ENCODE measurements around the gene RAPGEF5. TPM values are rescaled to one million over a fixed set of nuclear protein-coding genes. Genes with fewer than 3 reads are reported as not detected.

The RAPGEF5 gene
- total RNA-seq, 1 experiment from 2014 or later: 0.84 TPM

- peak; percentile 28 for DNase-seq (ENCODE audit: low read depth)
Measured at GRCh38 chr7:22350466-22351328, 6.3 kb downstream of the RAPGEF5 start.

GRCh38 chr7:22348379-22348778, 8.6 kb downstream of the RAPGEF5 start:
- peak; percentile 39 for DNase-seq (ENCODE audit: low read depth)

- DNase-seq (ENCODE audit: low read depth): no peak
Measured at GRCh38 chr7:22346383-22347107, 10.4 kb downstream of the RAPGEF5 start.

GRCh38 chr7:22344655-22345054, 12.3 kb downstream of the RAPGEF5 start:
- no peak for DNase-seq (ENCODE audit: low read depth)

GRCh38 chr7:22343612-22344011, 13.3 kb downstream of the RAPGEF5 start:
- DNase-seq (ENCODE audit: low read depth): no peak

GRCh38 chr7:22343071-22343470, 13.9 kb downstream of the RAPGEF5 start:
- DNase-seq (ENCODE audit: low read depth): no peak

- DNase-seq (ENCODE audit: low read depth): no peak
Measured at GRCh38 chr7:22339725-22340390, 17.1 kb downstream of the RAPGEF5 start.

GRCh38 chr7:22338877-22339276, 18.1 kb downstream of the RAPGEF5 start:
- no peak for DNase-seq (ENCODE audit: low read depth)

- no peak for DNase-seq (ENCODE audit: low read depth)
Measured at GRCh38 chr7:22338411-22338810, 18.5 kb downstream of the RAPGEF5 start.

- DNase-seq (ENCODE audit: low read depth): no peak
Measured at GRCh38 chr7:22333680-22334141, 23.2 kb downstream of the RAPGEF5 start.

- DNase-seq (ENCODE audit: low read depth): peak; percentile 15
Measured at GRCh38 chr7:22332461-22332870, 24.5 kb downstream of the RAPGEF5 start.

- no peak for DNase-seq (ENCODE audit: low read depth)
Measured at GRCh38 chr7:22331704-22332103, 25.2 kb downstream of the RAPGEF5 start.

GRCh38 chr7:22330903-22331302, 26.1 kb downstream of the RAPGEF5 start:
- DNase-seq (ENCODE audit: low read depth): no peak

- no peak for DNase-seq (ENCODE audit: low read depth)
Measured at GRCh38 chr7:22329816-22330524, 27.0 kb downstream of the RAPGEF5 start.

- no peak for DNase-seq (ENCODE audit: low read depth)
Measured at GRCh38 chr7:22326181-22326580, 30.8 kb downstream of the RAPGEF5 start.

- no peak for DNase-seq (ENCODE audit: low read depth)
Measured at GRCh38 chr7:22325671-22326070, 31.3 kb downstream of the RAPGEF5 start.

GRCh38 chr7:22323714-22324113, 33.2 kb downstream of the RAPGEF5 start:
- DNase-seq (ENCODE audit: low read depth): no peak

GRCh38 chr7:22320416-22320815, 36.5 kb downstream of the RAPGEF5 start:
- DNase-seq (ENCODE audit: low read depth): no peak

- no peak for DNase-seq (ENCODE audit: low read depth)
Measured at GRCh38 chr7:22319424-22320403, 37.2 kb downstream of the RAPGEF5 start.

- DNase-seq (ENCODE audit: low read depth): no peak
Measured at GRCh38 chr7:22318376-22318775, 38.6 kb downstream of the RAPGEF5 start.
